Upper lobe of right lung (tissue), 1 donor: ENCODE data around the gene GALNT9. TPM values are rescaled to one million over a fixed set of nuclear protein-coding genes. Genes with fewer than 3 reads are reported as not detected.

Experiments
- ATAC-seq: fragments of 200-7000 bp; cut with Tn5 transposase; one replicate; pipeline ENCODE4 v1.9.1; 2020; ENCODE audit warnings: mild to moderate bottlenecking, moderate library complexity
- DNase-seq: peaks from one replicate; pipeline ENCODE4 v3.0.0-alpha.2; 2020
- H3K27ac ChIP-seq: fragments of 200-600 bp; one replicate; pipeline ENCODE4 v1.8.0; 2022
- H3K27me3 ChIP-seq: fragments of 200-600 bp; one replicate; pipeline ENCODE4 v1.8.0; 2022; ENCODE audit warnings: mild to moderate bottlenecking
- H3K36me3 ChIP-seq: fragments of 200-600 bp; one replicate; pipeline ENCODE4 v1.8.0; 2022
- H3K4me1 ChIP-seq: fragments of 200-600 bp; one replicate; pipeline ENCODE4 v1.8.0; 2022
- H3K4me3 ChIP-seq: fragments of 200-600 bp; one replicate; pipeline ENCODE4 v1.8.0; 2022; ENCODE audit warnings: mild to moderate bottlenecking
- H3K9me3 ChIP-seq: fragments of 200-600 bp; one replicate; pipeline ENCODE4 v1.8.0; 2022
- CTCF ChIP-seq: fragments of 200-600 bp; IDR thresholded peaks from one replicate; pipeline ENCODE4 v1.8.0; 2022; ENCODE audit warnings: antibody characterized with exemption
- intact Hi-C: fragments of 100-400 bp; cut with DNase I; formaldehyde crosslinking; loops from one replicate; pipeline ENCODE4 v1.11.0; 2022
- total RNA-seq: library from RNA; stranded (reverse); fragmentation: NEBNext Ultra II Directional; extraction: Animal tissue kit (Norgen Biotek cat#: 25700); gene quantifications from one replicate; pipeline ENCODE4 v1.2.1, GENCODE V29; 2021
- donor health status: DM: no; HTN: yes; CAD: no; lungs with severe emphysema.

The GALNT9 gene
- total RNA-seq, 1 donor from 2014 or later = 1.6 TPM

- no peak for DNase-seq
- H3K27ac ChIP-seq = no peak overlapping the region
- H3K4me1 ChIP-seq = no peaks in the 10 kb centered on the region
- TF ChIP-seq CTCF = no peak
- peaks cover 65% of the 10 kb centered on the region for H3K27me3 ChIP-seq
- intact Hi-C loops = no loop called here
- H3K4me3 ChIP-seq = no peak overlapping the region
- no peaks in the 10 kb centered on the region for H3K36me3 ChIP-seq
- ATAC-seq = no peak
- H3K9me3 ChIP-seq = no peaks in the 10 kb centered on the region
These were observed 155.2 kb downstream of the GALNT9 start for GRCh38 chr12:132174015-132174838.

GRCh38 chr12:132173135-132174014 is 156.0 kb downstream of the GALNT9 start:
- no peaks in the 10 kb centered on the region for H3K9me3 ChIP-seq
- peak; percentile 50 for DNase-seq
- no peaks in the 10 kb centered on the region for H3K4me1 ChIP-seq
- no peak overlapping the region for H3K27ac ChIP-seq
- no peak for TF ChIP-seq CTCF
- no peak for ATAC-seq
- H3K27me3 ChIP-seq = peaks cover 71% of the 10 kb centered on the region
- intact Hi-C loops = no loop called here
- no peak overlapping the region for H3K4me3 ChIP-seq
- no peaks in the 10 kb centered on the region for H3K36me3 ChIP-seq

GRCh38 chr12:132172619-132173018 is 156.8 kb downstream of the GALNT9 start:
- intact Hi-C loops = no loop called here
- Histone ChIP-seq H3K27ac (no peak overlapping the region), H3K36me3 (no peaks in the 10 kb centered on the region), H3K9me3 (no peaks in the 10 kb centered on the region), H3K4me3 (no peak overlapping the region), H3K4me1 (no peaks in the 10 kb centered on the region), H3K27me3 (peaks cover 74% of the 10 kb centered on the region)
- TF ChIP-seq CTCF = no peak
- DNase-seq (peak; percentile 56), ATAC-seq (no peak)

GRCh38 chr12:132171968-132172521 is 157.3 kb downstream of the GALNT9 start:
- H3K4me1 ChIP-seq = no peaks in the 10 kb centered on the region
- no peak overlapping the region for H3K27ac ChIP-seq
- DNase-seq = peak; percentile 57
- no peaks in the 10 kb centered on the region for H3K36me3 ChIP-seq
- ATAC-seq = no peak
- no peak overlapping the region for H3K4me3 ChIP-seq
- intact Hi-C loops = no loop called here
- H3K27me3 ChIP-seq = peaks cover 70% of the 10 kb centered on the region
- no peaks in the 10 kb centered on the region for H3K9me3 ChIP-seq
- TF ChIP-seq CTCF = no peak

- H3K4me3 ChIP-seq = no peak overlapping the region
- intact Hi-C loops = no loop called here
- DNase-seq (peak; percentile 56), ATAC-seq (no peak)
- H3K36me3 ChIP-seq = no peaks in the 10 kb centered on the region
- H3K4me1 ChIP-seq = no peaks in the 10 kb centered on the region
- no peak overlapping the region for H3K27ac ChIP-seq
- no peak for TF ChIP-seq CTCF
- H3K27me3 ChIP-seq = peaks cover 64% of the 10 kb centered on the region
- no peaks in the 10 kb centered on the region for H3K9me3 ChIP-seq
These were observed 158.0 kb downstream of the GALNT9 start for GRCh38 chr12:132171293-132171967.
